ENCODE data around the gene NOMO2.
"Not testable (repeated sequence)": the region's sequence is repeated elsewhere in the genome, so short reads cannot be mapped to it uniquely, and the experiment has no call there.

NOMO2 gene

DNA sequence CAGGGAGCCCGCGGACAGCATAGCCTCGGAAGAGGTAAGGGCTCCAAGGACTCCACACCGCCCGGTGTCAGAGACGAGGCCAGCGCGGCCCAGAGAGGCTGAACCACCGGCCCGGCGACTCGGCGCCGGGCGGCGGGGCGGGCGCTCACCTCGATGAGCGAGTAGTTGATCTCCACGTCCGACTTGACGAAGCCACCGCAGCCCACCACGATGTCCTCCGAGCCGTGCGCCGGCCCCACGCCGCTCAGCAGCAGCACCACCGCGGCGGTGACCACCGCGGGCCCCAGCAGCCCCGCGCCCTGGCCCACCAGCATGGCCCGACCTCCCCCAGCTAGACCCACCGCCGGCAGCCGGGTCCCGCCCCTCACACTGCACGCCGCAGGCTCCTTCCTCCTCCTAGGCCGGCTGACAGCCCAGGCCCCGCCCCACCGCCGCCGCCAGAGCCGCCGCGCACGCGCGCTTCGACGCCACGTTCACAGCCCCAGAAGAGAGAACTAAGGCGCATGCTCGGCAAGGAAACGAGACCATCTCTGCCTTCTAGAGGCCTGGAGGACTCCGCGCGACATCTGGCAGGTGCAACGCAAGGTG is at the start of gene NOMO2:
Gene NOMO2 (minus strand): TSS at position 371 of the 588 bp plus-strand sequence. CDS start 57 bp downstream, at position 314.
- peak within 1 kb of the TSS; percentile 66 for H3K4me3 Mint-ChIP-seq
- peak; percentile 93 for DNase-seq
- peaks cover 18% of the 10 kb centered on the region for H3K4me1 Mint-ChIP-seq
- H3K9me3 Mint-ChIP-seq, CTCF ChIA-PET, H3K27me3 Mint-ChIP-seq, H3K36me3 Mint-ChIP-seq: not testable (repeated sequence)
- H3K27ac Mint-ChIP-seq: peak within 1 kb of the TSS; percentile 62

DNA sequence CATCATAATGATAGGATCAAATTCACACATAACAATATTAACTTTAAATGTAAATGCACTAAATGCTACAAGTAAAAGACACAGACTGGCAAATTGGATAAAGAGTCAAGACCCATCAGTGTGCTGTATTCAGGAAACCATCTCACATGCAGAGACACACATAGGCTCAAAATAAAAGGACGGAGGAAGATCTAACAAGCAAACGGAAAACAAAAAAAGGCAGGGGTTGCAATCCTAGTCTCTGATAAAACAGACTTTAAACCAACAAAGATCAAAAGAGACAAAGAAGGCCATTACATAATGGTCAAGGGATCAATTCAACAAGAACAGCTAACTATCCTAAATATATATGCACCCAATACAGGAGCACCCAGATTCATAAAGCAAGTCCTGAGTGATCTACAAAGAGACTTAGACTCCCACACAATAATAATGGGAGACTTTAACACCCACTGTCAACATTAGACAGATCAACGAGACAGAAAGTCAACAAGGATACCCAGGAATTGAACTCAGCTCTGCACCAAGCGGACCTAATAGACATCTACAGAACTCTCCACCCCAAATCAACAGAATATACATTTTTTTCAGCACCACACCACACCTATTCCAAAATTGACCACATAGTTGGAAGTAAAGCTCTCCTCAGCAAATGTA is 48.4 kb upstream of the NOMO2 start:
- H3K27ac Mint-ChIP-seq, DNase-seq, H3K4me1 Mint-ChIP-seq, H3K27me3 Mint-ChIP-seq, H3K9me3 Mint-ChIP-seq, H3K4me3 Mint-ChIP-seq, H3K36me3 Mint-ChIP-seq, CTCF ChIA-PET: not testable (repeated sequence)

DNA sequence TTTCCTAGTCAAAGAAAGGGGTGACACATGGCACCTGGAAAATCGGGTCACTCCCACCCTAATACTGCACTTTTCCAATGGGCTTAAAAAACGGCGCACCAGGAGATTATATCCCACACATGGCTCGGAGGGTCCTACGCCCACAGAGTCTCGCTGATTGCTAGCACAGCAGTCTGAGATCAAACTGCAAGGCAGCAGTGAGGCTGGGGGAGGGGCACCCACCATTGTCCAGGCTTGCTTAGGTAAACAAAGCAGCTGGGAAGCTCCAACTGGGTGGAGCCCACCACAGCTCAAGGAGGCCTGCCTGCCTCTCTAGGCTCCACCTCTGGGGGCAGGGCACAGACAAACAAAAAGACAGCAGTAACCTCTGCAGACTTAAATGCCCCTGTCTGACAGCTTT is 46.4 kb upstream of the NOMO2 start:
- H3K4me3 Mint-ChIP-seq, H3K4me1 Mint-ChIP-seq, CTCF ChIA-PET, H3K9me3 Mint-ChIP-seq, H3K27me3 Mint-ChIP-seq, H3K36me3 Mint-ChIP-seq, DNase-seq, H3K27ac Mint-ChIP-seq: not testable (repeated sequence)

DNA sequence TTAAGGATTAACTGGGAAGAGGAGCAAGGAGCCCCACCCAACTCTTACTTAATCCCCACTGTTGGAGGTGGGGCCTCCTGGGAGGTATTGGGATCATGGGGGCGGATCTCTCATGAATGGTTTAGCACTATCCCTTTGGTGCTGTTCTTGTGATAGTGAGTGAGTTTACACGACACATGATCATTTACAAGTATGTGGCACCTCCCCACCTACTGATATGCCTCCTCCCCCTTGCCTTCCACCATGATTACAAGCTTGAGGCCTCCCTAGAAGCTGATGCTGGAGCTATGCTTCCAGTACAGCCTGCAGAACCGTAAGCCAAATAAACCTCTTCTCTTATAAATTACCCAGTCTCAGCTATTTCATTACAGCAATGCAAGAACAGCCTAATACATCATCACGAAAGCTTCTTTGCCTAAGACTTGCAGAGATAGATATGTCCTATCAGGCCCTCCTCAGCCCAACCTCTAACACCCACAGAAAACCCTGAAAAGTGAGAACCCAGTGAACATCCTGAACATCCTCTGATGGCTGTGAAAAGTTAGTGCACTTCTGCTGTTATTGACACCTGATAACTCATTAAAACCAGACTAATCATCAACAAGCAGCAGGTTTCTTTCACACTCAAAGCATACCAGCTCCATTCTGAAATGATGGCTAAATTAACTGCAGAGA is 41.8 kb upstream of the NOMO2 start:
- H3K4me3 Mint-ChIP-seq, CTCF ChIA-PET, H3K4me1 Mint-ChIP-seq, DNase-seq, H3K36me3 Mint-ChIP-seq, H3K9me3 Mint-ChIP-seq, H3K27ac Mint-ChIP-seq, H3K27me3 Mint-ChIP-seq: not testable (repeated sequence)

DNA sequence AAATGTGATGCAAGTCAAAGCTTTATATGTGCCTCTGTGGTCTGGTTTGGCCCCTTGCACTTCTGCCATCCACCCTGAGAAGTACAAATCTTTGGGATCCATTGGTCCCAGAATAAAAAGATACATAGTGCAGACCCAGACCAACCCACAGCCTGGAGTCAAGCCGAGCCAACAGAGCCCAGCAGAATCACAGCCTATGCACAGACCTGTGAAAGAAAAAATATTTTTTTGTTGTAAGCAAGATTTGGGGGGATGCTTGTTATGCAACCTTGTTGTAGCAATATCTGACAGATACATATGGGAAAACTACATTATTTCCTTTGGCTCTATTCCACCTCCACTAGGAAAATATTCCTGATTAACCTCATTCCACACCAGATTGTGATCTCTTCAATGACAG is 36.7 kb upstream of the NOMO2 start:
- H3K9me3 Mint-ChIP-seq, H3K4me3 Mint-ChIP-seq, H3K27ac Mint-ChIP-seq, H3K27me3 Mint-ChIP-seq, DNase-seq, H3K4me1 Mint-ChIP-seq, H3K36me3 Mint-ChIP-seq, CTCF ChIA-PET: not testable (repeated sequence)

DNA sequence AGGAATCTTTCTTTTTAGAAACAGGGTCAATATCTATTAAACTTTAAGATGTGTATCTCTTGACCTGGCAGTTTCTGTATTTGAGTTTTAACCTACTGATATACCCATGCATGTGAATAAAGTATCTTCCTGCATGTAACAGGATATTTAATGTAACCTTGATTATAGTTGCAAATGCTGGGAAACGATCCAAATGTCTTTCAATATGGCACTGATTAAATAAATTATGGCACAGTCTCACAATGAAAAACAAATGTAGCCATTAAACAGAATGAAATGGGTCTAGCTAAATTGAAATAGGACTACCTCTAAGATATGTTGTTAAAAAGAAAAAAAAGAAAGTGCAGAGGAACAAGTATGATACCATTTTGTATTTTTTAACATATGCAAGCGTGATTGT is 35.8 kb upstream of the NOMO2 start:
- not testable (repeated sequence) for H3K4me3 Mint-ChIP-seq, H3K27ac Mint-ChIP-seq

GRCh38 chr16:18597319-18597718 is 35.4 kb upstream of the NOMO2 start:
- H3K9me3 Mint-ChIP-seq, H3K4me1 Mint-ChIP-seq, DNase-seq, H3K36me3 Mint-ChIP-seq, CTCF ChIA-PET, H3K4me3 Mint-ChIP-seq, H3K27ac Mint-ChIP-seq, H3K27me3 Mint-ChIP-seq: not testable (repeated sequence)

More for the DNA sequence above, 35.8 kb upstream of the NOMO2 start:
- DNase-seq, H3K9me3 Mint-ChIP-seq, H3K36me3 Mint-ChIP-seq, CTCF ChIA-PET, H3K4me1 Mint-ChIP-seq, H3K27me3 Mint-ChIP-seq: not testable (repeated sequence)

DNA sequence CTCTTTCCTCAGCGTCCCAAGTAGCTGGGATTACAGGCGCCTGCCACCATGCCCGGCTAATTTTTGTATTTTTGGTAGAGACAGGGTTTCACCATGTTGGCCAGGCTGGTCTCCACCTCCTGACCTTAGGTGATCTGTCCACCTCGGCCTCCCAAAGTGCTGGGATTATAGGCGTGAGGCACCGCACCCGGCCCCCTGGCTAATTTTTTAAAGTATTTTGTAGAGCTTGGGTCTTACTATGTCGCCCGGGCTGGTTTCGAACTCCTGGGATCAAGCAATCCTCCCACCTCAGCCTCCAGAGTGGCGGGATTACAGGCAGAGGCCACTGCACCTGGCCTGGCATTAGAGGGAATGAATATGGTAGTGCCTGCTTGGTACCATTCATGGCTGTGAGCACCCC is 33.9 kb upstream of the NOMO2 start:
- CTCF ChIA-PET, H3K27me3 Mint-ChIP-seq, H3K27ac Mint-ChIP-seq, DNase-seq, H3K4me3 Mint-ChIP-seq, H3K36me3 Mint-ChIP-seq, H3K4me1 Mint-ChIP-seq, H3K9me3 Mint-ChIP-seq: not testable (repeated sequence)

DNA sequence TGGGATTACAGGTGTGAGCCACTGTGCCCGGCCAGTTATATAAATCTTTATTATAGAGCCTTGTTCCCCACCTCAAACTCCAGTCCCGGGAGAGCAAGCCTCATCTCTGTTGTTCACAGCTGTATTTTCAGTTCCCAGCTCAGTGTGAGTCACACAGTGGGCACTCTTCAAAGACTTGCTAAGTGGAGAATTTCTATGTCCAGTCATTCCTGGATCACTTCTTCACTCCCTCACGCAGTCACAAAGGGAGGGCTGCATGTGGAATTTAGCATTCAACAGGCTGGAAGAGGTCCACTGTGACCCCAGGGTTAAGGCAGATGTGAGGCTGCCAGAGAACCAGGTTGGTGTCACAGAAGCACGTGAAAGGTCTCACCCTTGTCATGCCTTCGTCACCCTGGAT is 33.0 kb upstream of the NOMO2 start:
- H3K4me1 Mint-ChIP-seq, H3K9me3 Mint-ChIP-seq, H3K27me3 Mint-ChIP-seq, H3K4me3 Mint-ChIP-seq, H3K36me3 Mint-ChIP-seq, DNase-seq, CTCF ChIA-PET, H3K27ac Mint-ChIP-seq: not testable (repeated sequence)

- H3K9me3 Mint-ChIP-seq, CTCF ChIA-PET: not testable (repeated sequence)
These were observed 32.0 kb upstream of the NOMO2 start for GRCh38 chr16:18593904-18594303.

DNA sequence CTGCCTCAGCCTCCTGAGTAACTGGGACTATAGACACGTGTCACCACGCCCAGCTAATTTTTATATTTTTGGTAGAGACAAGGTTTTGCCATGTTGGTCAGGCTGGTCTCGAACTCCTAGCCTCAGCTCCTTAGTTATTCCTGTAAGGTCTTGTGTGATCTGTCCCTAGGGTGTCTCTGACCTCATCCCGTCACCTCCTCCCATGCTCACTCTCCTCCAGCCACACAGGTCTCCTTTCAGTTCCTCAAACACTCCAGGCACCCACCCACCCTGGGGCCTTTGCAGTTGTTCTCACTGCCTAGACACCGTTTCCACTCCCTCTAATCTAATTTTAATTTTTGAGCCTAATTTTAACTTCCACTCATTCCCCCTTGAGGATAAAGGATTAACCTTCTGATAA is 31.1 kb upstream of the NOMO2 start:
- CTCF ChIA-PET, H3K27me3 Mint-ChIP-seq, H3K9me3 Mint-ChIP-seq, H3K4me3 Mint-ChIP-seq, H3K27ac Mint-ChIP-seq, DNase-seq, H3K36me3 Mint-ChIP-seq, H3K4me1 Mint-ChIP-seq: not testable (repeated sequence)

More at GRCh38 chr16:18593904-18594303, 32.0 kb upstream of the NOMO2 start:
- not testable (repeated sequence) for H3K36me3 Mint-ChIP-seq, H3K27me3 Mint-ChIP-seq, H3K27ac Mint-ChIP-seq, H3K4me1 Mint-ChIP-seq, DNase-seq, H3K4me3 Mint-ChIP-seq

DNA sequence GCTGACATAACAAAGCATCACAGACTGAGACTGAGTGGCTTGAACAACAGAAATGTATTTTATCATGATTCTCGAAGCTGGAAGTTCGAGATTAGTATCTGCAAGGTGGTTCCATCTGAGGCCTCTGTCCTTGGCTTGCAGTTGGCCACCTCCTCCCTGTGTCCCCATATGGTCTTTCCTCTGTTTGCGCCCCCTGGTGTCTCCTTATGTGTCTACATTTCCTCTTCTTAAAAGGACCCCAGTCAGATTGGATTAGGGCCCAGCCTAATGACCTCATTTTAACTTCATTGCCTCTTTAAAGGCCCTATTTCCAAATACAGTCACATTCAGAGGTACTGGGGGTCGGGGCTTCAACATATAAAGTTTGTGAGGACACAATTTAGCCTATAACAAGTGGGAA is 30.0 kb upstream of the NOMO2 start:
- H3K27ac Mint-ChIP-seq, H3K9me3 Mint-ChIP-seq, CTCF ChIA-PET, H3K27me3 Mint-ChIP-seq, H3K4me3 Mint-ChIP-seq, H3K4me1 Mint-ChIP-seq, H3K36me3 Mint-ChIP-seq: not testable (repeated sequence)
- DNase-seq: peak; percentile 35

DNA sequence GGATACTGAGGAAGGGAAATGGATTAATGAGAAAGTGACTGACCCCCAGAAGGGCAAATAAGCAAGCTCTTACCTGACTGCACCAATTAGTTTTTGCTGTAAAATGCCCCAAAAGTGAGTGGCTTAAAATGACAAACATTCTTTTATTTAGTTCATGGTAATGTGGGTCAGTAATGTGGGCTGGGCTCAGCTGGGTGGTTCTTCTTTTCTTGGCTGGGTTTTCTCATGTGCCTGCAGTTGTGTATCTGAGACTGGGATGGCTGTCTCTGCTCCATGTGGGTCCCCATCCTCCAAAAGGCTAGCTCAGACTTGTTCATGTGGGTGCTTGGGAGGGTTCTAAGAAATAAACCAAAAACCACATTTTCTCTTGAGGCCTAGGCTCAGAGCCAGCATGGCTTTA is 29.5 kb upstream of the NOMO2 start:
- H3K27ac Mint-ChIP-seq, CTCF ChIA-PET, H3K4me1 Mint-ChIP-seq, H3K27me3 Mint-ChIP-seq, H3K4me3 Mint-ChIP-seq, DNase-seq, H3K9me3 Mint-ChIP-seq, H3K36me3 Mint-ChIP-seq: not testable (repeated sequence)

DNA sequence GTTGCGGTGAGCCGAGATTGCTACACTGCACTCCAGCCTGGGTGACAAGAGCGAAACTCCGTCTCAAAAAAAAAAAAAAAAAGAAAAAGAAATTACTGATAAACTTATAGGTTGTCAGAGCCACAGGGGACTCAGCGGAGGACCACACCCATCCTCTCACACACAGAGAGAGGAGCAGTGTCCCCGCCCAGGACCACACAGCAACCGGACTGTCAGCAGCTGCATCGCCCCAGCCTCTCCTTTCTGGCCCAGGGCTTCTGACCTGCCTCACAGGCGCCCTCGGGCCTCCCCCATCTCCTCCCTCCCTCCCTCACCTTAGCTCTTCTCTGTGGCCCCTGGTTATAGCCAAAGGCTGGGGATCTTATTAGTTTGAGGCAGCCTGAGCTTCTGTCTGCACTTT is 27.9 kb upstream of the NOMO2 start:
- H3K27me3 Mint-ChIP-seq, CTCF ChIA-PET, H3K9me3 Mint-ChIP-seq, DNase-seq, H3K36me3 Mint-ChIP-seq, H3K27ac Mint-ChIP-seq, H3K4me3 Mint-ChIP-seq, H3K4me1 Mint-ChIP-seq: not testable (repeated sequence)
